H1 (cell line): ENCODE data around the gene ARF3. TPM values are rescaled to one million over a fixed set of nuclear protein-coding genes. Genes with fewer than 3 reads are reported as not detected.

Source experiments
- CTCF ChIA-PET: fragments of 300-600 bp; sonication (Branson Sonifier 250); formaldehyde crosslinking; loops from one replicate; lab custom pipeline; 2021; ENCODE audit not compliant: partially characterized antibody; lab: Charles Lee
- POLR2A ChIA-PET: fragments of 300-600 bp; sonication (Branson Sonifier 250); formaldehyde crosslinking; loops from one replicate; lab custom pipeline; 2021; ENCODE audit warnings: inconsistent platforms; ENCODE audit not compliant: partially characterized antibody; lab: Charles Lee
- DNase-seq, 2 experiments: peaks; one replicate each; pipeline versions ENCODE4 v3.0.0 to v3.0.0-alpha.2; 2010 to 2022; ENCODE audit warnings: low spot score in 2 of 2, low read depth in 1 of 2, mixed read lengths in 1 of 2
- FAIRE-seq: peaks from 2 replicates; lab custom pipeline; 2011; peaks lifted over from hg19 to GRCh38; lab: Jason Lieb, UNC
- H2AFZ ChIP-seq: 2 replicates; pipeline ENCODE4 v1.8.1; 2012; ENCODE audit warnings: low read length, inconsistent platforms
- H2AK5ac ChIP-seq: 2 replicates; pipeline ENCODE4 v1.6.1; 2013; ENCODE audit warnings: low read depth, low read length
- H2BK120ac ChIP-seq: replicated peaks from 2 replicates; pipeline ENCODE3; 2013; ENCODE audit warnings: low read depth, low read length, inconsistent platforms
- H2BK12ac ChIP-seq: 2 replicates; pipeline ENCODE4 v1.6.1; 2013; ENCODE audit warnings: low read depth, low read length
- H2BK15ac ChIP-seq: 2 replicates; pipeline ENCODE4 v1.6.1; 2013; ENCODE audit warnings: low read length
- H2BK20ac ChIP-seq: 2 replicates; pipeline ENCODE4 v1.6.1; 2013; ENCODE audit warnings: low read length
- H2BK5ac ChIP-seq: 2 replicates; pipeline ENCODE4 v1.6.1; 2013; ENCODE audit warnings: low read depth, low read length
- H3K14ac ChIP-seq: 2 replicates; pipeline ENCODE4 v1.6.1; 2013; ENCODE audit warnings: inconsistent platforms; ENCODE audit not compliant: insufficient read length
- H3K18ac ChIP-seq: 2 replicates; pipeline ENCODE4 v1.6.1; 2013; ENCODE audit warnings: low read length; ENCODE audit errors: extremely low read depth
- H3K23ac ChIP-seq: 2 replicates; pipeline ENCODE4 v1.6.1; 2013; ENCODE audit warnings: inconsistent platforms; ENCODE audit not compliant: insufficient read length
- H3K23me2 ChIP-seq: 2 replicates; pipeline ENCODE4 v1.6.1; 2013; ENCODE audit warnings: low read depth, low read length
- H3K27ac ChIP-seq: 2 replicates; pipeline ENCODE4 v1.6.1; 2011; ENCODE audit warnings: low read depth, low read length, inconsistent platforms
- H3K27me3 ChIP-seq, 4 experiments: replicated peaks in 1 of 4; 1 replicate in 1 of 4; 2 replicates in 3 of 4; pipeline versions ENCODE4 v1.6.1 to v1.8.1; 2011 to 2013; ENCODE audit warnings: low read length in 3 of 4, mild to moderate bottlenecking in 3 of 4, inconsistent platforms in 2 of 4, mixed read lengths in 2 of 4, moderate library complexity in 1 of 4; ENCODE audit not compliant: control insufficient read depth in 3 of 4, insufficient read depth in 3 of 4; ENCODE audit errors: extremely low read depth in 1 of 4
- H3K36me3 ChIP-seq, 4 experiments: 2 replicates each; pipeline versions ENCODE4 v1.6.1 to v1.8.1; 2011 to 2013; ENCODE audit warnings: mild to moderate bottlenecking in 4 of 4, low read length in 3 of 4, moderate library complexity in 2 of 4, control low read depth in 1 of 4, inconsistent platforms in 1 of 4; ENCODE audit not compliant: insufficient read depth in 4 of 4, control insufficient read depth in 2 of 4
- H3K4ac ChIP-seq: replicated peaks from 2 replicates; pipeline ENCODE3; 2013; ENCODE audit warnings: low read length, low read depth, mixed read lengths, inconsistent platforms; ENCODE audit not compliant: insufficient read length
- H3K4me1 ChIP-seq, 4 experiments: replicated peaks in 1 of 4; 1 replicate in 1 of 4; 2 replicates in 3 of 4; pipeline versions ENCODE4 v1.6.1 to v1.8.1; 2011 to 2013; ENCODE audit warnings: low read length in 3 of 4, inconsistent platforms in 2 of 4, mixed read lengths in 1 of 4; ENCODE audit not compliant: insufficient read depth in 4 of 4, control insufficient read depth in 3 of 4
- H3K4me2 ChIP-seq, 2 experiments: 2 replicates each; pipeline versions ENCODE4 v1.6.1 to v1.8.1; 2011 to 2013; ENCODE audit warnings: low read depth in 2 of 2, low read length in 2 of 2, control low read depth in 1 of 2, inconsistent platforms in 1 of 2, mild to moderate bottlenecking in 1 of 2; ENCODE audit not compliant: insufficient read depth in 1 of 2
- H3K4me3 ChIP-seq, 4 experiments: fragments of 200-600, 300-600 bp in 1 of 4; sonication (generic), shearing (Covaris generic), sonication (Bioruptor Twin) in 1 of 4; 2 replicates each; pipeline versions ENCODE4 v1.5.1 to v1.8.1; 2011 to 2016; ENCODE audit warnings: low read length in 4 of 4, low read depth in 3 of 4, control low read depth in 2 of 4, inconsistent platforms in 2 of 4, mild to moderate bottlenecking in 2 of 4, mixed read lengths in 1 of 4, moderate library complexity in 1 of 4; ENCODE audit not compliant: insufficient read depth in 2 of 4; ENCODE audit errors: extremely low read depth in 1 of 4
- H3K56ac ChIP-seq: replicated peaks from 2 replicates; pipeline ENCODE3; 2013; ENCODE audit warnings: low read depth, mild to moderate bottlenecking, mixed read lengths, low read length, inconsistent platforms; ENCODE audit not compliant: insufficient read length
- H3K79me1 ChIP-seq: 2 replicates; pipeline ENCODE4 v1.6.1; 2013; ENCODE audit warnings: low read depth, low read length, control low read depth
- H3K79me2 ChIP-seq, 2 experiments: 2 replicates each; pipeline versions ENCODE4 v1.6.1 to v1.8.1; 2012 to 2013; ENCODE audit warnings: low read length in 2 of 2, mild to moderate bottlenecking in 2 of 2, inconsistent platforms in 1 of 2; ENCODE audit not compliant: insufficient read depth in 2 of 2, control insufficient read depth in 1 of 2
- H3K9ac ChIP-seq, 4 experiments: replicated peaks in 1 of 4; 1 replicate in 1 of 4; 2 replicates in 3 of 4; pipeline versions ENCODE4 v1.6.1 to v1.8.1; 2011 to 2013; ENCODE audit warnings: low read depth in 3 of 4, low read length in 3 of 4, control low read depth in 2 of 4, mild to moderate bottlenecking in 2 of 4, moderate library complexity in 2 of 4, inconsistent platforms in 1 of 4; ENCODE audit errors: extremely low read depth in 1 of 4
- H3K9me3 ChIP-seq, 2 experiments: 2 replicates each; pipeline versions ENCODE4 v1.6.1 to v1.8.1; 2012 to 2013; ENCODE audit warnings: mild to moderate bottlenecking in 2 of 2, moderate library complexity in 2 of 2, control low read depth in 1 of 2, inconsistent platforms in 1 of 2, low read depth in 1 of 2, low read length in 1 of 2, mixed read lengths in 1 of 2; ENCODE audit not compliant: insufficient read depth in 2 of 2
- H4K20me1 ChIP-seq, 2 experiments: replicated peaks in 1 of 2; 2 replicates each; pipeline versions ENCODE3 to v1.8.1; 2011 to 2013; ENCODE audit warnings: inconsistent platforms in 2 of 2, low read length in 2 of 2, mild to moderate bottlenecking in 1 of 2; ENCODE audit not compliant: insufficient read depth in 2 of 2, control insufficient read depth in 1 of 2
- H4K5ac ChIP-seq: 2 replicates; pipeline ENCODE4 v1.6.1; 2013; ENCODE audit warnings: low read length, low read depth, mixed read lengths, inconsistent platforms; ENCODE audit not compliant: insufficient read length
- H4K8ac ChIP-seq: 2 replicates; pipeline ENCODE4 v1.8.0; 2013; ENCODE audit warnings: mild to moderate bottlenecking, moderate library complexity, low read length, inconsistent platforms; ENCODE audit not compliant: insufficient read depth; ENCODE audit errors: extremely low read depth
- H4K91ac ChIP-seq: replicated peaks from 2 replicates; pipeline ENCODE3; 2013; ENCODE audit warnings: low read length, mixed read lengths, inconsistent platforms; ENCODE audit not compliant: insufficient read length
- HDAC2 ChIP-seq, 2 experiments: fragments of 300-600 bp in 1 of 2; sonication (generic) in 1 of 2; IDR thresholded peaks; 2 replicates each; pipeline ENCODE4 v1.6.1; 2011 to 2012; ENCODE audit warnings: low read depth in 2 of 2, low read length in 2 of 2, mild to moderate bottlenecking in 2 of 2, moderate library complexity in 2 of 2, borderline replicate concordance in 1 of 2, inconsistent platforms in 1 of 2
- MAX ChIP-seq: IDR thresholded peaks from 2 replicates; pipeline ENCODE4 v1.6.1; 2012; ENCODE audit warnings: inconsistent platforms
- POLR2A ChIP-seq, 2 experiments: IDR thresholded peaks; 1 replicate in 1 of 2; 2 replicates in 1 of 2; pipeline ENCODE4 v1.6.1; 2011; ENCODE audit warnings: low read depth in 2 of 2, low read length in 2 of 2, mild to moderate bottlenecking in 2 of 2; ENCODE audit errors: control extremely low read depth in 1 of 2
- SAP30 ChIP-seq: fragments of 300-600 bp; sonication (generic); IDR thresholded peaks from 2 replicates; pipeline ENCODE4 v1.7.1; 2012; ENCODE audit warnings: low read length, moderate library complexity, mild to moderate bottlenecking, inconsistent platforms; ENCODE audit not compliant: insufficient read depth, insufficient replicate concordance
- TAF1 ChIP-seq: IDR thresholded peaks from 2 replicates; pipeline ENCODE4 v1.6.1; 2011; ENCODE audit warnings: mild to moderate bottlenecking, low read depth, low read length
- WGBS, 2 experiments: shearing (Covaris generic) in 1 of 2; methylation state at CpG; one replicate each; pipeline versions ENCODE4 v1.1.6 to v1.1.7; 2013 to 2015; ENCODE audit warnings: low lambda C conversion rate in 2 of 2, mixed read lengths in 2 of 2, inconsistent platforms in 1 of 2, low coverage in 1 of 2, missing lambda C conversion rate in 1 of 2; ENCODE audit not compliant: insufficient replicate concordance in 2 of 2, insufficient coverage in 1 of 2, insufficient read length in 1 of 2; ENCODE audit errors: extremely low coverage in 1 of 2, missing lambda C conversion rate in 1 of 2; 5-methylcytosine and 5-hydroxymethylcytosine counted together
- polyA plus RNA-seq, 7 experiments: library from polyadenylated mRNA; depleted of rRNA in 3 of 7; stranded (reverse) in 5 of 7; unstranded in 2 of 7; fragments of >200 nt in 5 of 7; fragments of 200-250 nt in 2 of 7; gene quantifications; 1 replicate in 5 of 7; 2 replicates in 1 of 7; 4 replicates in 1 of 7; pipeline versions ENCODE4 v1.2.1 to v1.2.3, GENCODE V29; 2011 to 2013; ENCODE audit warnings: missing spikeins in 2 of 7, mixed read lengths in 2 of 7
- total RNA-seq: library from RNA; stranded (reverse); fragmentation: NEBNext Ultra II Directional; extraction: Animal tissue kit (Norgen Biotek cat#: 25700); gene quantifications from 2 replicates; pipeline ENCODE4 v1.2.1, GENCODE V29; 2021
- TF ChIP-seq, protein P1 (sequence below): IDR thresholded peaks from 2 replicates; pipeline ENCODE4 v1.6.1; 2012; ENCODE audit warnings: low read length, inconsistent platforms
- TF ChIP-seq, protein P2 (sequence below): IDR thresholded peaks from 2 replicates; pipeline ENCODE4 v1.6.1; 2012; ENCODE audit warnings: inconsistent platforms

ARF3 gene
- total and polyA plus RNA-seq, 2 of the 8 experiments (the other 6 are each of a cell fraction or from before 2014, with no cell fraction given): 231 to 250 TPM

DNA sequence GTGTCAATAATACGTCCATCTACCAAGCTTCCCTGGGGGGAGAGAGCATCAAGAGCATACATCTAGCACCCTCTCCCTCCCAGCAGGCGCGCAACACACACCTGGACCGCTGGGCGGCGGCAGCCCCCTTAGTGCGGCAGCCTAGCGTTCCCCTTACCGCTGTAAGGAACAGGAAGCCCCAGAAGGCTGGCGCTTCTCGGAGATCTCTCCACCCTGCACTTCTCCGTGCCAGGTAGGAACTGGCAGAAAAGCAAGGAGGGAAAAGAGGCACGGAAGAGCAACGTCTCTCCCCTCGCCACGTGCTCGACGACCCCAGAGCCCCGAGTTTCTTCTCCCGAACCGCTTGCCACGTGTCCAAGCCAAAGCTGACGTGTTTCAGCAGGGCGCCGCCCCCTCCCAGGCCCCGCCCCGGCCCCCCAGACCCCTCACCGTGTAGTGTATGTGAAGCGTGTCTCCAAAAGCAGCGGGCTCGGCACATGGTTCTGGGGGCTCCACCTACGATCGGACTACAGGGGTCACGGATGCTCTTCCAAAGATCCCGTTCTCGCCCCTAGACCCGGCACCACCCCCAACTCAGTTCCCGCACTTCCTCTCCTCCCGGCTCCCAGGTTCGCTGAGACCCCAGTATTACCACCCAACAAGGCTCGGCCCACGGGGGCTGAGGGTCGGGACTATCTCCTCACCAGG, 32.5 kb downstream of the ARF3 start:
- peaks cover 2 to 8% of the 10 kb centered on the region in 2 experiments for H4K20me1 ChIP-seq
- H3K14ac ChIP-seq: no peak overlapping the region
- peaks cover 10% of the 10 kb centered on the region for H3K23me2 ChIP-seq
- H3K4me3 ChIP-seq: peak overlapping the region; percentile 61 to 86 (median 70)
- peak overlapping the region; percentile 73 to 80 (median 78) for H3K9ac ChIP-seq
- H2AK5ac ChIP-seq: no peak overlapping the region; the same call in 1 of the 2 replicates
- peak overlapping the region; percentile 92 for H3K18ac ChIP-seq
- no peaks in the 10 kb centered on the region; a peak in 1 of 4 replicates for H3K79me2 ChIP-seq
- ChIA-PET POLR2A (interaction anchor here (0.6 to 7.2 kb wide), 17 partner anchors 9 to 170 kb away, joined by 3 to 51 read pairs (median 5); partner anchors contain the start of genes ARF3, DDX23, RND1 and WNT10B), CTCF (interaction anchor here (0.8 to 20.2 kb wide), 21 partner anchors 12 to 114 kb away, joined by 3 to 280 read pairs (median 4); partner anchors contain the start of genes ARF3, DDX23, RND1 and WNT1)
- 4% methylated on average over 25 of the region's 43 CpGs; no CpG with 5 or more reads in 1 of the 2 experiments for WGBS, 2 experiments
- H3K4me2 ChIP-seq: peak overlapping the region; percentile 83 to 87
- H4K91ac ChIP-seq: no peak overlapping the region
- FAIRE-seq (no peak), DNase-seq (peak; percentile 29 to 79)
- no peak overlapping the region for H2BK15ac ChIP-seq
- H3K27me3 ChIP-seq: no peaks in the 10 kb centered on the region; a peak in 1 of 7 replicates
- peak overlapping the region; percentile 95 for H4K8ac ChIP-seq
- peak overlapping the region; percentile 91 for H3K4ac ChIP-seq
- H2BK20ac ChIP-seq: no peak overlapping the region
- 0 out of 2 replicates have a peak overlapping the region, but pooled peaks have one; percentile 12 for H2BK5ac ChIP-seq
- peak overlapping the region; percentile 77 for H3K56ac ChIP-seq
- H3K27ac ChIP-seq: peak overlapping the region; percentile 55
- H2AFZ ChIP-seq: peak overlapping the region; percentile 81; the same call in 1 of the 2 replicates
- H2BK12ac ChIP-seq: 0 out of 2 replicates have a peak overlapping the region, but pooled peaks have one; percentile 39
- no peak overlapping the region for H2BK120ac ChIP-seq
- H3K4me1 ChIP-seq: peaks cover 0 to 14% (median 4%) of the 10 kb centered on the region in 4 experiments; a peak in 4 of 7 replicates
- peaks cover 3% of the 10 kb centered on the region; the same call in 1 of the 2 replicates for H3K79me1 ChIP-seq
- peaks cover 10 to 24% (median 17%) of the 10 kb centered on the region in 4 experiments; a peak in 7 of 8 replicates for H3K36me3 ChIP-seq
- H3K23ac ChIP-seq: no peak overlapping the region
- no peaks in the 10 kb centered on the region for H3K9me3 ChIP-seq
- peak overlapping the region; percentile 57 for H4K5ac ChIP-seq
- TF ChIP-seq, protein P1, sequence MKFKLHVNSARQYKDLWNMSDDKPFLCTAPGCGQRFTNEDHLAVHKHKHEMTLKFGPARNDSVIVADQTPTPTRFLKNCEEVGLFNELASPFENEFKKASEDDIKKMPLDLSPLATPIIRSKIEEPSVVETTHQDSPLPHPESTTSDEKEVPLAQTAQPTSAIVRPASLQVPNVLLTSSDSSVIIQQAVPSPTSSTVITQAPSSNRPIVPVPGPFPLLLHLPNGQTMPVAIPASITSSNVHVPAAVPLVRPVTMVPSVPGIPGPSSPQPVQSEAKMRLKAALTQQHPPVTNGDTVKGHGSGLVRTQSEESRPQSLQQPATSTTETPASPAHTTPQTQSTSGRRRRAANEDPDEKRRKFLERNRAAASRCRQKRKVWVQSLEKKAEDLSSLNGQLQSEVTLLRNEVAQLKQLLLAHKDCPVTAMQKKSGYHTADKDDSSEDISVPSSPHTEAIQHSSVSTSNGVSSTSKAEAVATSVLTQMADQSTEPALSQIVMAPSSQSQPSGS: 0 out of 2 replicates have a peak, but pooled peaks have one; percentile 29
- TF ChIP-seq, protein P2, sequence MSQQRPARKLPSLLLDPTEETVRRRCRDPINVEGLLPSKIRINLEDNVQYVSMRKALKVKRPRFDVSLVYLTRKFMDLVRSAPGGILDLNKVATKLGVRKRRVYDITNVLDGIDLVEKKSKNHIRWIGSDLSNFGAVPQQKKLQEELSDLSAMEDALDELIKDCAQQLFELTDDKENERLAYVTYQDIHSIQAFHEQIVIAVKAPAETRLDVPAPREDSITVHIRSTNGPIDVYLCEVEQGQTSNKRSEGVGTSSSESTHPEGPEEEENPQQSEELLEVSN: peak; percentile 96
- TF ChIP-seq MAX: peak; percentile 97
- TF ChIP-seq HDAC2 (IDR thresholded peaks at IDR 0.05; ENCODE audit: borderline replicate concordance in 1 of 2, low read depth in 2 of 2, low read length in 2 of 2): peak; percentile 25 to 31; a peak in 1 of 4 replicates
- peak; percentile 27 to 44; a peak in 2 of 3 replicates for TF ChIP-seq POLR2A (IDR thresholded peaks at IDR 0.05; ENCODE audit: control extremely low read depth in 1 of 2, low read depth in 2 of 2, low read length in 2 of 2)
- TF ChIP-seq TAF1: peak; percentile 45
- peak; percentile 48 for TF ChIP-seq SAP30
